Immature natural killer cell (primary cell): ENCODE results near the gene ACOT11. TPM values are rescaled to one million over a fixed set of nuclear protein-coding genes. Genes with fewer than 3 reads are reported as not detected.

ENCODE experiments used
- DNase-seq, 3 donors: peaks; one replicate each; pipeline ENCODE4 v3.0.0; 2022; ENCODE audit warnings: mixed read lengths in 1 of 3
- H3K27ac Mint-ChIP-seq, 6 donors: one replicate each; pipeline ENCODE4 v1.8.0; 2020; ENCODE audit warnings: mixed read lengths in 6 of 6, mild to moderate bottlenecking in 5 of 6, inconsistent platforms in 4 of 6, moderate library complexity in 3 of 6
- H3K27me3 Mint-ChIP-seq, 3 donors: one replicate each; pipeline ENCODE4 v1.8.0; 2020 to 2021; ENCODE audit warnings: low read depth in 3 of 3, mild to moderate bottlenecking in 3 of 3, mixed read lengths in 3 of 3, moderate library complexity in 3 of 3, inconsistent platforms in 1 of 3
- H3K36me3 Mint-ChIP-seq, 3 donors: one replicate each; pipeline ENCODE4 v1.8.0; 2020; ENCODE audit warnings: mixed read lengths in 3 of 3, inconsistent platforms in 2 of 3, mild to moderate bottlenecking in 2 of 3
- H3K4me1 Mint-ChIP-seq, 2 donors: one replicate each; pipeline ENCODE4 v1.8.0; 2020; ENCODE audit warnings: inconsistent platforms in 2 of 2, mild to moderate bottlenecking in 2 of 2, mixed read lengths in 2 of 2, moderate library complexity in 1 of 2
- H3K4me3 Mint-ChIP-seq, 5 donors: one replicate each; pipeline ENCODE4 v1.8.0; 2020; ENCODE audit warnings: mild to moderate bottlenecking in 5 of 5, mixed read lengths in 5 of 5, inconsistent platforms in 3 of 5, moderate library complexity in 3 of 5
- H3K9me3 Mint-ChIP-seq, 6 donors: one replicate each; pipeline ENCODE4 v1.8.0; 2020; ENCODE audit warnings: mild to moderate bottlenecking in 6 of 6, mixed read lengths in 6 of 6, inconsistent platforms in 4 of 6, moderate library complexity in 3 of 6
- polyA plus RNA-seq, 3 donors: library from polyadenylated mRNA; unstranded; fragments of 300-500 nt; fragmentation: Illumina TruSeq; gene quantifications; one replicate each; pipeline ENCODE4 v1.2.3, GENCODE V29; 2021

ACOT11 gene
- polyA plus RNA-seq, 3 donors from 2014 or later = 0.27 to 0.44 TPM; not detected in 1

DNA sequence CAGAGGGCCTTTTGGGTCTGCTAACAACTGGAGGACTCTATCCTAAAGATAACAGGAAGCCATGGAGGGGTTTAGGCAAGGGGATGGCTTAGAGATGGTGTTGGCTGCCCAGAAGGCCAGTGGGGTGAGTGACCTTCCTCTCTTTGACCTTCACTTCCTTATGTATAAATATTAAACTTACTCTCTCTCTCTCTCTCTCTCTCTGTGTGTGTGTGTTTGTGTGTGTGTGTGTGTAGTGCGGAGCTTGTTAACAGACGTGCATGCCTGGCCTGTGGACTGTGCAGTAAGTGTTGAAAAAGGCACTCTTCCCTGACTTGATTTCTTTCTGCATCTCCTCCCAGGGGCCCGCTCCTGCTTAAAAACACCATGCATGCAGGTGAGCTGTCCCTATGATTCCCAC lies 103.6 kb downstream of the ACOT11 start:
- Mint-ChIP-seq H3K4me3 (no peak overlapping the region), H3K4me1 (no peaks in the 10 kb centered on the region), H3K36me3 (no peaks in the 10 kb centered on the region), H3K27me3 (peaks cover 0 to 4% (median 2%) of the 10 kb centered on the region in 3 donors), H3K9me3 (no peaks in the 10 kb centered on the region), H3K27ac (no peak overlapping the region)
- DNase-seq = no peak

GRCh38 chr1:54652168-54652567 lies 104.1 kb downstream of the ACOT11 start:
- DNase-seq = no peak
- Mint-ChIP-seq H3K4me3 (no peak overlapping the region), H3K9me3 (no peaks in the 10 kb centered on the region), H3K27me3 (peaks cover 0 to 4% (median under 1%) of the 10 kb centered on the region in 3 donors), H3K27ac (no peak overlapping the region), H3K4me1 (no peaks in the 10 kb centered on the region), H3K36me3 (no peaks in the 10 kb centered on the region)

DNA sequence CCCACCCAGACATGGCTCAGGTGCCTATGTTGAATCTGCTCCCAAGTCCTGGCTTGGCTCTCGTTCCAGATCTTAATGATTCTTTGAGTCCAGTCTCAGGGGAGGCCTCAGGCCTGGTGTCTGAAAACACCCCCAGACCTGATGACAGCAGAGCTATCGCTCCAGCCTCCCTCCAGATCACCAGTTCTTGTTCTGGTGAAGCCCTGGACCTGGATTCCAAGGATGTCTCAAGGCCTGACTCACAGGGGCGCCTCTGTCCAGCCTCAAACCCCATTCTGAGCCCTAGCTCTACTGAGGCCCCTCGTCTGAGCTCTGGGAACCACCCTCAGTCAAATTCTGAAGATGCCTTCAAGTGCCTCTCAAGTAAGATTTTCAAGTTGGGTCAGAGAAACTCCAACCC lies 105.0 kb downstream of the ACOT11 start:
- DNase-seq = no peak
- no peak overlapping the region for H3K4me3 Mint-ChIP-seq
- H3K36me3 Mint-ChIP-seq = no peaks in the 10 kb centered on the region
- peaks cover 0 to 3% (median 2%) of the 10 kb centered on the region in 3 donors for H3K27me3 Mint-ChIP-seq
- H3K4me1 Mint-ChIP-seq = no peaks in the 10 kb centered on the region
- H3K9me3 Mint-ChIP-seq = no peaks in the 10 kb centered on the region
- no peak overlapping the region for H3K27ac Mint-ChIP-seq

- peaks cover 2 to 4% (median 4%) of the 10 kb centered on the region in 3 donors for H3K27me3 Mint-ChIP-seq
- DNase-seq = no peak
- no peak overlapping the region for H3K27ac Mint-ChIP-seq
- no peaks in the 10 kb centered on the region for H3K4me1 Mint-ChIP-seq
- H3K9me3 Mint-ChIP-seq = peaks cover 0 to 2% (median 0%) of the 10 kb centered on the region in 6 donors
- peaks cover 0 to 3% (median 0%) of the 10 kb centered on the region in 3 donors for H3K36me3 Mint-ChIP-seq
- H3K4me3 Mint-ChIP-seq = no peak overlapping the region
Measured at GRCh38 chr1:54658164-54658913, 110.3 kb downstream of the ACOT11 start.

Other genes starting within 250 kb of the ACOT11 start
- 10 to 100 TPM; 19.8 to 30.1 (median 21.1) TPM for gene SSBP3, start 141.8 kb upstream of the ACOT11 start, polyA plus RNA-seq
- gene FAM151A, start 75.3 kb downstream of the ACOT11 start, polyA plus RNA-seq = not detected
- gene MROH7, start 93.6 kb downstream of the ACOT11 start, polyA plus RNA-seq = not detected
- 10 to 100 TPM; 14.3 to 22.6 (median 20.7) TPM for gene TTC4, start 167.6 kb downstream of the ACOT11 start, polyA plus RNA-seq
- 1 to 10 TPM in 2 of 3 donors, under 1 TPM in 1; 0.89 to 4.0 (median 3.3) TPM for gene PARS2, start 216.3 kb downstream of the ACOT11 start, polyA plus RNA-seq